Right lobe of liver (tissue), 6 donors: ENCODE results near the gene TP53RK. TPM values are rescaled to one million over a fixed set of nuclear protein-coding genes. Genes with fewer than 3 reads are reported as not detected.

ENCODE experiments used
- ATAC-seq, 4 donors: fragments of 200-7000 bp; cut with Tn5 transposase; one replicate each; pipeline ENCODE4 v1.9.1; 2020; ENCODE audit warnings: mild to moderate bottlenecking in 4 of 4, moderate library complexity in 4 of 4
- DNase-seq, 3 donors: peaks; one replicate each; pipeline ENCODE4 v3.0.0-alpha.2; 2020
- H3K27ac ChIP-seq, 3 donors: fragments of 200-600 bp; one replicate each; pipeline ENCODE4 v1.8.0; 2022
- H3K27me3 ChIP-seq, 2 donors: fragments of 200-600 bp; one replicate each; pipeline ENCODE4 v1.8.0; 2022
- H3K36me3 ChIP-seq, 4 donors: fragments of 200-600 bp; sonication (generic) in 1 of 4; one replicate each; pipeline versions ENCODE4 v1.5.1 to v1.8.0; 2017 to 2022; ENCODE audit warnings: control low read depth in 1 of 4
- H3K4me1 ChIP-seq, 4 donors: fragments of 200-600 bp; sonication (generic) in 1 of 4; one replicate each; pipeline versions ENCODE4 v1.5.1 to v1.8.0; 2017 to 2022; ENCODE audit warnings: control low read depth in 1 of 4
- H3K4me3 ChIP-seq, 3 donors: fragments of 200-600 bp; one replicate each; pipeline ENCODE4 v1.8.0; 2022
- H3K9me3 ChIP-seq, 4 donors: fragments of 200-600 bp; sonication (generic) in 1 of 4; one replicate each; pipeline versions ENCODE4 v1.5.1 to v1.8.0; 2017 to 2022; ENCODE audit warnings: control low read depth in 1 of 4
- POLR2A ChIP-seq: fragments of 450-650 bp; IDR thresholded peaks from one replicate; pipeline ENCODE4 v1.6.1; 2017; ENCODE audit warnings: antibody characterized with exemption, mild to moderate bottlenecking
- WGBS: methylation state at CpG from one replicate; pipeline ENCODE4 v1.1.6; 2018; ENCODE audit warnings: low coverage, low lambda C conversion rate; ENCODE audit not compliant: insufficient coverage; ENCODE audit errors: missing lambda C conversion rate; 5-methylcytosine and 5-hydroxymethylcytosine counted together
- intact Hi-C, 2 donors: fragments of 100-400 bp; cut with DNase I; formaldehyde crosslinking; loops; one replicate each; pipeline versions ENCODE4 v1.11.2 to v1.14.1; 2022
- total RNA-seq, 6 experiments: library from RNA; depleted of rRNA in 2 of 6; stranded (reverse); fragments of >200 nt in 2 of 6; fragmentation: NEBNext Ultra II Directional in 3 of 6; extraction: Animal tissue kit (Norgen Biotek cat#: 25700) in 3 of 6; gene quantifications; one replicate each; pipeline versions ENCODE4 v1.1.0 to v1.2.4, GENCODE V29; 2016 to 2023
- TF ChIP-seq, protein P1 (sequence below), 4 donors: fragments of 200-600 bp in 3 of 4; fragments of 450-650 bp in 1 of 4; IDR thresholded peaks; one replicate each; pipeline versions ENCODE4 v1.5.1 to v1.8.0; 2016 to 2022; ENCODE audit warnings: antibody characterized with exemption in 4 of 4, mild to moderate bottlenecking in 2 of 4
- donor health status: DM: no; HTN: yes; CAD: no.
- donor health status: DM: no; HTN: no; CAD: no.
- donor health status: DM: no; HTN: no; CAD: no.
- donor health status: DM: no; HTN: yes; CAD: no.
- donor health status: DM: no; HTN: yes; CAD: no.

Gene TP53RK
- total RNA-seq, 6 experiments from 2014 or later: 3.1 to 10.0 (median 5.2) TPM

DNA sequence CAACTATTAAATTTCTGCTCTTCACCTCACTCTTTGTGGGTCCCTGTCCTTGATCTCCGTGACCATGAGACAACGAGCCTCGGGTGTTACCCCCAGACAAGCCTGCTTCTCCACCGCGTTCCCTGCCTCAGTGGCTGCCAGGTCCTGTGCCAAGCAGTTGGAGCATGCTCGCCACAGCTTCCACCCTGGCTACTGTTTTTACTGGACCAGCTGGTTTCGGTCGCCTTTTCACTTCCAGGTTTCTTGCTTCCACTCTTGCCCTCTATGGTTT, 5.6 kb downstream of the TP53RK start:
- WGBS: 31% methylated on average over 7 of the region's 8 CpGs
- DNase-seq: no peak
- intact Hi-C loops: loop anchor here (5.0 to 10.0 kb wide), 2 partner anchors 126 to 129 kb away; partner anchors contain the start of gene OCSTAMP (in 1 of the 2)
- H3K36me3 ChIP-seq: peaks cover 0 to 18% (median 0%) of the 10 kb centered on the region in 4 donors
- peak in 1 of 4 donors; percentile 4 for ATAC-seq
- TF ChIP-seq, protein P1, sequence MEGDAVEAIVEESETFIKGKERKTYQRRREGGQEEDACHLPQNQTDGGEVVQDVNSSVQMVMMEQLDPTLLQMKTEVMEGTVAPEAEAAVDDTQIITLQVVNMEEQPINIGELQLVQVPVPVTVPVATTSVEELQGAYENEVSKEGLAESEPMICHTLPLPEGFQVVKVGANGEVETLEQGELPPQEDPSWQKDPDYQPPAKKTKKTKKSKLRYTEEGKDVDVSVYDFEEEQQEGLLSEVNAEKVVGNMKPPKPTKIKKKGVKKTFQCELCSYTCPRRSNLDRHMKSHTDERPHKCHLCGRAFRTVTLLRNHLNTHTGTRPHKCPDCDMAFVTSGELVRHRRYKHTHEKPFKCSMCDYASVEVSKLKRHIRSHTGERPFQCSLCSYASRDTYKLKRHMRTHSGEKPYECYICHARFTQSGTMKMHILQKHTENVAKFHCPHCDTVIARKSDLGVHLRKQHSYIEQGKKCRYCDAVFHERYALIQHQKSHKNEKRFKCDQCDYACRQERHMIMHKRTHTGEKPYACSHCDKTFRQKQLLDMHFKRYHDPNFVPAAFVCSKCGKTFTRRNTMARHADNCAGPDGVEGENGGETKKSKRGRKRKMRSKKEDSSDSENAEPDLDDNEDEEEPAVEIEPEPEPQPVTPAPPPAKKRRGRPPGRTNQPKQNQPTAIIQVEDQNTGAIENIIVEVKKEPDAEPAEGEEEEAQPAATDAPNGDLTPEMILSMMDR (IDR thresholded peaks at IDR 0.05): no peak
- no peak for TF ChIP-seq POLR2A
- H3K4me3 ChIP-seq: peak overlapping the region in 2 of 3 donors; percentile 44 to 47
- peaks cover 0 to 38% (median 9%) of the 10 kb centered on the region in 4 donors for H3K4me1 ChIP-seq
- H3K27ac ChIP-seq: no peak overlapping the region
- H3K27me3 ChIP-seq: no peaks in the 10 kb centered on the region
- no peaks in the 10 kb centered on the region for H3K9me3 ChIP-seq

DNA sequence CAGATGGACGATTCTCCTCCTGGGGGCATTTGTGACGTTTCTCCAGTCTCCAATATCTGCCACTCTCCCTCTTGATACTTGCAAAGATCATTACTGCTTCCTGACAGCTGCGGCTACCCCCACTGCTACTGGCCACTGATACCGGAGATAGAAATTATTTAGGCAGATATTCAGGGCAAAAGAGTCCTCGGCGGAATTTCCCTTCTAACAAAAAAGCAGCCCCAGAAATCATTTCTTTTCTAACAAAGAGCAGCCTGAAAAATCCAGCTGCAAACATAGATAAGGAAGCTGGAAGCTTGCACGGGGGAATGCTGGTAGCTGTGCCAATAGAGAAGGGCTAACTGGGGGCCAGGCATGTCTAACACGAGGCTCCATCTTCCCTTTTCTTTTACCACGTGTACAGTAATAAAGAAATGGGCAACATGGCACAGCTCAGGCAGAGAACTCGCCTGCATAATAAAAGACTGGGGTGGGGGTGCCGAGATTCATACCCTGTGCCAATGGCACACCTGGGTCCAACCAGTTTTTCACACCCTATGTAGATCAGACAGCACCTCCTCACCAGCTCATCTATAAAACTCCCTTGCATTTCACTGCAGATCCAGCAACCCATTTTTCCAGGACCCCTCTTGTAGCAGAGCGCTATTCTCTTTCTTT, 6.1 kb downstream of the TP53RK start:
- Histone ChIP-seq H3K4me3 (peak overlapping the region in 1 of 3 donors; percentile 47), H3K4me1 (peaks cover 0 to 34% (median 8%) of the 10 kb centered on the region in 4 donors), H3K27ac (no peak overlapping the region), H3K27me3 (no peaks in the 10 kb centered on the region), H3K36me3 (peaks cover 0 to 18% (median 0%) of the 10 kb centered on the region in 4 donors), H3K9me3 (no peaks in the 10 kb centered on the region)
- no peak for TF ChIP-seq POLR2A
- TF ChIP-seq, protein P1 (IDR thresholded peaks at IDR 0.05): no peak
- no peak for DNase-seq
- 55% methylated on average over 10 of the region's 12 CpGs for WGBS
- intact Hi-C loops: loop anchor here (5.0 to 10.0 kb wide), 2 partner anchors 126 to 128 kb away; partner anchors contain the start of gene OCSTAMP (in 1 of the 2)
- no peak for ATAC-seq

DNA sequence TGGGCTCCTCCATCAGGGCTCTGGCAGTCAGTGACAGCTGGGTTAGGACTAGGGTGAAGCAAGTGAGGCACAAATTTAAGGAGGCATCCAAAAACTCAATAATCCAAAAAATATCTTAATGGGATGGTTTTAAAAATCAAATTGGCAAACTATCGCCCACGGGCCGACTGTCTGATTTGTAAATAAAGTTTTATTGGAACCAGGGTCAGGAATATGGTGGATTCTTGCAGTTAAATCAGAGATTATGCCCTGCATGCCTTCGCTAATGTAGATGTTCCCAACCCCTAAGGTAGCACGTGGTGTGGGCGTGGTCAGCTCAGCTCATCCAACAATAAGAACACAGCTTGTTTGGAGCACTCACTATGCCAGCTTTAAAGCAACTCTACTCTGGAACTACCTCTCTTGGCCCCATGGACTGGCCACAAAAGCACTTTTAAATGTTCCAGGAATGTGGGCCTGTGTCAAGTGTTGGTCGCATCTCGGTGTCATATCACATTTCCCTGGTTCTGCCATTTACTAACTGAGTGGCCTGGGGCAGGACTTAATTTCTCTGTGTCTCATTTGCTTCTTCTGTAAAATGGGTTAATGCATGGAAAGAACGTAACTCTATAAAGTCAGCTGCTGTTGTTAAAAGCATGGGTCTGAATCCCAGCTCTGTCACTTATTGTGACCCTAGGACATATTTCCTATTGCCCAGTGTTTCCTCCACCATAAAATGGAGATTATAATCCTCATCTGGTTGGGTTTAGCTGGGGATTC, 7.0 kb downstream of the TP53RK start:
- TF ChIP-seq POLR2A: no peak
- TF ChIP-seq, protein P1 (IDR thresholded peaks at IDR 0.05): no peak
- DNase-seq (no peak), ATAC-seq (no peak)
- Histone ChIP-seq H3K4me3 (no peak overlapping the region), H3K27me3 (no peaks in the 10 kb centered on the region), H3K9me3 (no peaks in the 10 kb centered on the region), H3K27ac (no peak overlapping the region), H3K4me1 (peaks cover 0 to 25% (median 5%) of the 10 kb centered on the region in 4 donors), H3K36me3 (peaks cover 0 to 18% (median 0%) of the 10 kb centered on the region in 4 donors)
- intact Hi-C loops: loop anchor here (5.0 to 10.0 kb wide), 2 partner anchors 125 to 127 kb away; partner anchors contain the start of gene OCSTAMP (in 1 of the 2)
- 78% methylated on average over 7 of the region's 9 CpGs for WGBS

DNA sequence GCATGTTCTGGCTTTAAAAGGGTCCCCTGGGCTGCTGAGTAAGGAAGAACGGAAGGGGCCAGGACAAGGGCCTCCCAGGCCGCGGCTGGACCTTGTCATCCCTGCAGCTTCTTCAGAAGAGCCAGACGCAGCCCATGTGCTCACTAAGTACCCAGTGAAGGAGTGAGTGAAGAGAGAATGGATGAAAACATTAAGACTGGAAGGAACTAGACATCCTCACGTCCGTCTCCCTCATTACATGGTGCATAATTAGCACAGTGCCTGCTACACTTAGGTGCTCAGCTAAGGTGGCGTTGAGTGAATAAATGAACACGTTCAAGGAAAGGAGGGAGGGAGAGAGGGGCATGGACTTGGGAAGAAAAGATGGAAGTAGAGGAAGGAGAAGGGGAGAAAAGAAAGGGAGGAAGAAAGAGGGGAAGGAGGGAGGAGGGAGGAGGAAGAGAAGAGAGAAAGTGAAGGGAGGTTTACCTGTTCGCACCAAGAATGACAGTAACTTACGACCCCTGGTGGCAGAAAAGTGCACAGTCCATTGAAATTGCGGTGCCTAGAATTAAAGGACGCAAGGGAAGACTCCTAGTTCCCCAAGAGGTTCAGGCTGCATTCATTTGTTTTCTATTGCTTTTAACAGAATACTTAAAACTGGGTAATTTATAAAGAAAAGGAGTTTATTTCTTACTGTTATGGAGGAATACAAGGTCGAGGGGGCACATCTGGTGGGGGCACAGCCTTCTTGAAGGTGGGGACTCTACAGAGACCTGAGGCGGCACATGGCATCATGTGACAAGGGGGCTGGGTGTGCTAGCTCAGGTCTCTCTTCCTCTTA, 8.0 kb downstream of the TP53RK start:
- peak; percentile 61 to 76 (median 73) for ATAC-seq
- TF ChIP-seq, protein P1 (IDR thresholded peaks at IDR 0.05): peak; percentile 78 to 88 (median 84)
- TF ChIP-seq POLR2A: no peak
- Histone ChIP-seq H3K9me3 (no peaks in the 10 kb centered on the region), H3K27ac (no peak overlapping the region), H3K27me3 (no peaks in the 10 kb centered on the region), H3K4me3 (no peak overlapping the region), H3K36me3 (peaks cover 0 to 13% (median 0%) of the 10 kb centered on the region in 4 donors), H3K4me1 (peaks cover 0 to 28% (median 8%) of the 10 kb centered on the region in 4 donors)
- 28% methylated on average over 11 of the region's 14 CpGs for WGBS
- intact Hi-C loops: loop anchor here (5.0 to 10.0 kb wide), 2 partner anchors 124 to 126 kb away; partner anchors contain the start of gene OCSTAMP (in 1 of the 2)
- peak in 2 of 3 donors; percentile 35 to 67 for DNase-seq
